GM12801 (cell line): ENCODE data around the gene ACKR4.

Experiments
- CTCF ChIP-seq: IDR thresholded peaks from one replicate; pipeline ENCODE4 v1.5.1; 2011; ENCODE audit warnings: control low read depth; ENCODE audit not compliant: insufficient read length; ENCODE audit errors: extremely low read depth

The ACKR4 gene

DNA sequence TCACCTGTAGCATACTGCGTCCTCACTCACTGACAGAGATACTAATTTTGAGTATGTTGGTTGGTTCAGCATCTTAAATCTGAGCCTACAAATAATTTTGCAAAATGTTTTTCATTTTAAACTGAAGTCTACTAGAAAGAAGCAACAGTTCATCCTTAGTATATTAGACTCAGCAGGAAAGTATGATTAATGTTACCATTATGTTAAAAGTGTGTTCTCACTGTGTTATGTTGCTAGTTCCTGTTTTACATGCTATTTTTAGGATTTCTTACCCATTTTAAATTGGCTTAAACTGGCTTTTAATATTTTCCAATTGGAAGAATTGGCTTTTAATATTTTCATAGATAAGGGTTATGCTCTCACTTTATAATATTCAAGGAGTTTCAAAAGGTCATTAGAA, 25.7 kb downstream of the ACKR4 start:
- no peak for TF ChIP-seq CTCF

- TF ChIP-seq CTCF = no peak
These were observed 26.6 kb downstream of the ACKR4 start for GRCh38 chr3:132623646-132624045.

DNA sequence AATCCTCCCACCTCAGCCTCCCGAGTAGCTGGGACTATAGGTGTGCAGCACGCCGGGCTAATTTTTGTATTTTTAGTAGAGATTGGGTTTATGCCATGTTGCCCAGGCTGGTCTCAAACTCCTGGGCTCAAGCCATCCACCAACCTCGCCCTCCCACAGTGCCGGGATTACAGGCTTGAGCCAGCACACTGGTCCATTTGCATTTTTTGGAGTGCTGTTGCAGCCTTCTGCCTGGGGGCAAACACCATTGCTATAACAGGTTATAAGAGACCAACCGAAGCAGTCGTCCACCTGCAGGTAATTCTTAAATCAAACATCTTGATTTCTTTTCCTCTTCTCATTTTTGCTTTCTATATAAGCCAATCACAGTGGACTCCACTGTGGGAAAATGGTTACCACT, 27.7 kb downstream of the ACKR4 start:
- TF ChIP-seq CTCF = no peak

DNA sequence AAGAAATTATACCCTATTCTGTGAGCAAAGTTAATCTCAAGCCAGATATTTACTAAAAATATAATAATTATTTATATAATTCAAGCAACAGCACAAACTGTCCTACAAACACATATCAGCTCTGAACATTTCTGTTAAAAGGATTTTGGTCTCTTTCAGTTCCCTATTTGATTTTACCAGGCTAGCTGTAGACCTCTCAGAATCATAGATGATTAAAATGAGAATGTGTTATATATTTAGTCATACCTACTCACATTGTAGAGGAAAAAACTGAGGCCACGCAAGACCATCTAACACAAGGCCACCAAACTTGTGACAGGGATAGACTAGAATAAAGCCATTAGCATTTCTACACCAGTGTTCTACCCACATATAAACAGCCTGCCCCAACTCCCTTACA, 28.5 kb downstream of the ACKR4 start:
- TF ChIP-seq CTCF = no peak

DNA sequence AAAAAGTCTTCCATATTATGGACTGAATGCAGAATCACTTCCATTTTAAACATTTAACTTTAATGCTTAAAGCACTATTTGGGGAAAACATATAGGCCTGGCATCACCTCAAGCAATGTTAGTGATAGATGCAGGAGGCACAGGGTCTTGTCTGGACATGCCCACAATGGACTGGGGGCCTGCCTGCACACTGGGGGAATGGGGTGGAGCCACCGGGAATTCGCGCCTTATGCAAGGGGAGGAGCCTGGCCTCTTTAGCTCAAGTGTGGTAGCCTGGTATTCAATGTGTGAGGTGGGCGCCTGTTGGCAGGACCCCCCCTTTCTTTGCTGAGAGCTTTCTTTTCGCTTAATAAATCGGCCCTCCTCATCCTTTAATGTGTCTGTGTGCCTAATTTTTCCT, 29.9 kb downstream of the ACKR4 start:
- TF ChIP-seq CTCF = no peak

DNA sequence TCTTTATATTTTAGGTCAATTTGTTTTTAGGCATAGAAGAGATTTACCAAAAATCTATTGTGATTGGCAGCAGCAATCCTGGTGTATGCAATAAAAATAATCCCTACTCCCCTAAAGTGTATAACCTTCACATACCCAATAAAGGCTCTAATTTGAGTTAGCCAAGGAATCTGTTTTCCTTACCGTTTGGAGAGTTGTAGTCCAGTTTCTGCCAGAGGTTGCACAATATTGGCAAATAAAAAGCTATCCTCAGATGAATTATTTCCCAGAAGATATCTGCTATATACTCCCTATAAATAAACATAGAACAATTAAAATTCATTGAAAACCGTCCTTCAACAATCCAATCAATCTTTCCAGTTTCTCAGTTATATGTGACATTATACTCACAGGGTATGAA, 31.1 kb downstream of the ACKR4 start:
- no peak for TF ChIP-seq CTCF

GRCh38 chr3:132629928-132630327, 32.9 kb downstream of the ACKR4 start:
- TF ChIP-seq CTCF = no peak

GRCh38 chr3:132630612-132631011, 33.5 kb downstream of the ACKR4 start:
- TF ChIP-seq CTCF = no peak
